ENCODE measurements around the gene BCAS1.

GRCh38 chr20:54063992-54064676 is 6.3 kb downstream of the BCAS1 start:
- TF ChIP-seq CTCF (IDR thresholded peaks at IDR 0.05) = no peak
- TF ChIP-seq POLR2A (IDR thresholded peaks at IDR 0.05) = no peak
- TF ChIP-seq POLR2AphosphoS5 (IDR thresholded peaks at IDR 0.05) = no peak

All from prostate gland (tissue), 2 donors.